ENCODE data around the gene TMEM229B.

Gene TMEM229B

DNA sequence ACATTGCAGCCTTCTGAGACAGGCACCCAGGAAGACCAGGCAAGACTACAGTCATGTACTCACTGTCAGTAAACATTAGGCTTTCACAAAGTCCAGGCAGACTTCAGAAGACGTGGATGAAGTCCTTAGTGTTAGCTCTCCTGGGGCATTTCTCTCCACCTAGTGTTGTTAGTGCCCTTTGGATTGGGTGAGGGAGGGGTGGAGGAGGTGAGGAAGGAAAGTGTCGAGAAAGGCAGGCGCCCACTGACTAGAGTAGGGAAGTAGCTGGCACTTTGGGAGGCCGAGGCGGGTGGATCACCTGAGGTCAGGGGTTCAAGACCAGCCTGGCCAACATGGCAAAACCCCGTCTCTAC, 20.2 kb downstream of the TMEM229B start:
- H3K36me3 ChIP-seq (replicated peaks; ENCODE audit: low read depth, low read length): no peaks in the 10 kb centered on the region
- H3K9me3 ChIP-seq (ENCODE audit: insufficient read depth, low read length): no peaks in the 10 kb centered on the region
- no peak overlapping the region for H3K27ac ChIP-seq (ENCODE audit: low read length)
- no peaks in the 10 kb centered on the region for H3K4me1 ChIP-seq (ENCODE audit: low read length)
- no peaks in the 10 kb centered on the region for H4K20me1 ChIP-seq (ENCODE audit: insufficient read depth, low read length)
- peaks cover 13% of the 10 kb centered on the region for H3K27me3 ChIP-seq (ENCODE audit: low read depth, low read length)
- no peak overlapping the region for H3K4me3 ChIP-seq (ENCODE audit: low read length)
- no peak for TF ChIP-seq CTCF (IDR thresholded peaks at IDR 0.05; ENCODE audit: low read depth, low read length)
- TF ChIP-seq EZH2phosphoT487 (IDR thresholded peaks at IDR 0.05; ENCODE audit: low read depth): no peak
- H3K79me2 ChIP-seq (ENCODE audit: low read length): no peaks in the 10 kb centered on the region
- H3K9ac ChIP-seq (ENCODE audit: low read length): no peak overlapping the region
- no peak overlapping the region for H2AFZ ChIP-seq (ENCODE audit: low read depth, low read length)
- H3K4me2 ChIP-seq (ENCODE audit: low read length): no peak overlapping the region

DNA sequence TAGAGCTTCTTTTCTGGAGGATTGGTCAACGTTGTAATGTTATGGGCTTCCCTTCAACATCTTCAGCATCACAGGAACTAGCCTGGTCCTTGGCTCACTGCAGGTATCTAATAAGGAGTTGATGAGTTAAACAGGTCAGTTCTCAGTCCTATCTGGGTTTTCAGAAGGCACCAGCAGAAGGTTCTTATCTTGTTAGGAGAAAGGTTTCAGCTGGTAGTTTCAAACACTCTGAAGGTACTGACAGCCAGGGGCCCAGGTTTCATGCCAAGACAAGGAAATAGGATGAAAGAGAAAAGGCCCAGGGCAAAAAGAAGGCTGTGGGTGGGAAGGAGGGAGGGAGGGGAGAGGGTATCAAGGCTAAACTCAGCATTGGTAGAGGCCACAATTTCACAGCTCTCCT, 21.4 kb downstream of the TMEM229B start:
- no peaks in the 10 kb centered on the region for H3K79me2 ChIP-seq (ENCODE audit: low read length)
- TF ChIP-seq CTCF (IDR thresholded peaks at IDR 0.05; ENCODE audit: low read depth, low read length): no peak
- TF ChIP-seq EZH2phosphoT487 (IDR thresholded peaks at IDR 0.05; ENCODE audit: low read depth): no peak
- H3K4me3 ChIP-seq (ENCODE audit: low read length): no peak overlapping the region
- H3K27me3 ChIP-seq (ENCODE audit: low read depth, low read length): peaks cover 15% of the 10 kb centered on the region
- H3K9me3 ChIP-seq (ENCODE audit: insufficient read depth, low read length): no peaks in the 10 kb centered on the region
- no peak overlapping the region for H2AFZ ChIP-seq (ENCODE audit: low read depth, low read length)
- H3K4me1 ChIP-seq (ENCODE audit: low read length): no peaks in the 10 kb centered on the region
- no peak overlapping the region for H3K9ac ChIP-seq (ENCODE audit: low read length)
- H3K4me2 ChIP-seq (ENCODE audit: low read length): no peak overlapping the region
- no peaks in the 10 kb centered on the region for H4K20me1 ChIP-seq (ENCODE audit: insufficient read depth, low read length)
- H3K36me3 ChIP-seq (replicated peaks; ENCODE audit: low read depth, low read length): no peaks in the 10 kb centered on the region
- H3K27ac ChIP-seq (ENCODE audit: low read length): no peak overlapping the region

- Histone ChIP-seq H3K27ac (ENCODE audit: low read length) (no peak overlapping the region), H3K4me3 (ENCODE audit: low read length) (no peak overlapping the region), H3K9ac (ENCODE audit: low read length) (no peak overlapping the region), H3K4me2 (ENCODE audit: low read length) (no peak overlapping the region), H2AFZ (ENCODE audit: low read depth, low read length) (no peak overlapping the region), H3K9me3 (ENCODE audit: insufficient read depth, low read length) (no peaks in the 10 kb centered on the region), H3K79me2 (ENCODE audit: low read length) (no peaks in the 10 kb centered on the region), H3K36me3 (replicated peaks; ENCODE audit: low read depth, low read length) (no peaks in the 10 kb centered on the region), H3K27me3 (ENCODE audit: low read depth, low read length) (peaks cover 34% of the 10 kb centered on the region), H3K4me1 (ENCODE audit: low read length) (peaks cover 8% of the 10 kb centered on the region), H4K20me1 (ENCODE audit: insufficient read depth, low read length) (no peaks in the 10 kb centered on the region)
- TF ChIP-seq CTCF (IDR thresholded peaks at IDR 0.05; ENCODE audit: low read depth, low read length): no peak
- TF ChIP-seq EZH2phosphoT487 (IDR thresholded peaks at IDR 0.05; ENCODE audit: low read depth): no peak
These were observed 23.6 kb downstream of the TMEM229B start for GRCh38 chr14:67464879-67465278.

GRCh38 chr14:67464377-67464776, 24.1 kb downstream of the TMEM229B start:
- no peak overlapping the region for H3K27ac ChIP-seq (ENCODE audit: low read length)
- peaks cover 39% of the 10 kb centered on the region for H3K27me3 ChIP-seq (ENCODE audit: low read depth, low read length)
- no peak overlapping the region for H3K9ac ChIP-seq (ENCODE audit: low read length)
- H4K20me1 ChIP-seq (ENCODE audit: insufficient read depth, low read length): no peaks in the 10 kb centered on the region
- no peak overlapping the region for H3K4me3 ChIP-seq (ENCODE audit: low read length)
- TF ChIP-seq CTCF (IDR thresholded peaks at IDR 0.05; ENCODE audit: low read depth, low read length) (no peak), EZH2phosphoT487 (IDR thresholded peaks at IDR 0.05; ENCODE audit: low read depth) (no peak)
- H3K36me3 ChIP-seq (replicated peaks; ENCODE audit: low read depth, low read length): no peaks in the 10 kb centered on the region
- H3K79me2 ChIP-seq (ENCODE audit: low read length): no peaks in the 10 kb centered on the region
- H3K9me3 ChIP-seq (ENCODE audit: insufficient read depth, low read length): no peaks in the 10 kb centered on the region
- no peak overlapping the region for H3K4me2 ChIP-seq (ENCODE audit: low read length)
- H2AFZ ChIP-seq (ENCODE audit: low read depth, low read length): no peak overlapping the region
- peaks cover 8% of the 10 kb centered on the region for H3K4me1 ChIP-seq (ENCODE audit: low read length)

All from OCI-LY3 (cell line).